Loucy (cell line): ENCODE measurements around the gene ARMC9.

ENCODE experiments used
- H2AFZ ChIP-seq: fragments of 200-600 bp; sonication (generic); 2 replicates; pipeline ENCODE4 v1.6.0; 2016; ENCODE audit warnings: antibody characterized with exemption, mild to moderate bottlenecking, low read length, moderate library complexity
- H3F3A ChIP-seq: fragments of 200-600 bp; 2 replicates; pipeline ENCODE4 v1.6.0; 2016; ENCODE audit warnings: antibody characterized with exemption, low read depth, mild to moderate bottlenecking
- H3K27me3 ChIP-seq: fragments of 200-600 bp; sonication (generic); 2 replicates; pipeline ENCODE4 v1.6.1; 2014; ENCODE audit warnings: low read length, mild to moderate bottlenecking; ENCODE audit not compliant: insufficient read depth, poor library complexity, severe bottlenecking
- H3K36me3 ChIP-seq: fragments of 200-600 bp; sonication (generic); 2 replicates; pipeline ENCODE4 v1.6.1; 2016; ENCODE audit warnings: low read length; ENCODE audit not compliant: insufficient read depth
- H3K4me1 ChIP-seq: fragments of 200-600 bp; sonication (generic); 2 replicates; pipeline ENCODE4 v1.5.1; 2014; ENCODE audit warnings: low read length, mild to moderate bottlenecking; ENCODE audit not compliant: insufficient read depth, poor library complexity, severe bottlenecking
- H3K4me2 ChIP-seq: fragments of 200-600 bp; sonication (generic); 2 replicates; pipeline ENCODE4 v1.6.0; 2014; ENCODE audit warnings: antibody characterized with exemption, low read length, low read depth, mild to moderate bottlenecking; ENCODE audit not compliant: poor library complexity, severe bottlenecking
- H3K4me3 ChIP-seq: fragments of 200-600 bp; sonication (generic); 2 replicates; pipeline ENCODE4 v1.5.1; 2014; ENCODE audit warnings: low read length, mild to moderate bottlenecking, mixed read lengths; ENCODE audit not compliant: poor library complexity, severe bottlenecking
- H3K79me2 ChIP-seq: fragments of 200-600 bp; sonication (generic); 2 replicates; pipeline ENCODE4 v1.6.1; 2014; ENCODE audit warnings: low read length; ENCODE audit not compliant: insufficient read depth
- H3K9ac ChIP-seq: fragments of 200-600 bp; sonication (generic); 2 replicates; pipeline ENCODE4 v1.6.0; 2014; ENCODE audit warnings: mild to moderate bottlenecking, low read depth, low read length, moderate library complexity; ENCODE audit not compliant: poor library complexity, severe bottlenecking
- H3K9me2 ChIP-seq: fragments of 200-600 bp; sonication (generic); replicated peaks from 2 replicates; pipeline ENCODE4 v1.6.1; 2016; ENCODE audit warnings: low read depth, low read length, mixed read lengths
- H3K9me3 ChIP-seq: fragments of 200-600 bp; sonication (generic); 2 replicates; pipeline ENCODE4 v1.6.1; 2014; ENCODE audit warnings: mild to moderate bottlenecking, antibody characterized with exemption, low read length, low read depth; ENCODE audit not compliant: insufficient read depth
- H4K20me1 ChIP-seq: fragments of 200-600 bp; sonication (generic); 2 replicates; pipeline ENCODE4 v1.6.0; 2014; ENCODE audit warnings: antibody characterized with exemption, low read length, mild to moderate bottlenecking; ENCODE audit not compliant: insufficient read depth, poor library complexity, severe bottlenecking
- CTCF ChIP-seq: fragments of 200-600 bp; sonication (generic); conservative IDR thresholded peaks from 2 replicates; pipeline ENCODE4 v1.5.1; 2014; ENCODE audit warnings: mild to moderate bottlenecking, antibody characterized with exemption, low read length
- EZH2phosphoT487 ChIP-seq: fragments of 200-600 bp; IDR thresholded peaks from 2 replicates; pipeline ENCODE4 v1.6.1; 2018; ENCODE audit warnings: antibody characterized with exemption, mild to moderate bottlenecking, moderate library complexity, borderline replicate concordance

The ARMC9 gene

GRCh38 chr2:231411831-231412617 lies 213.6 kb downstream of the ARMC9 start:
- H3K4me2 ChIP-seq = no peak overlapping the region
- H3F3A ChIP-seq = no peaks in the 10 kb centered on the region
- H3K36me3 ChIP-seq = no peaks in the 10 kb centered on the region
- no peaks in the 10 kb centered on the region for H3K27me3 ChIP-seq
- H3K4me1 ChIP-seq = peaks cover under 1% of the 10 kb centered on the region
- peaks cover 9% of the 10 kb centered on the region; the same call in 1 of the 2 replicates for H3K9me3 ChIP-seq
- H2AFZ ChIP-seq = no peak overlapping the region
- no peak overlapping the region for H3K4me3 ChIP-seq
- TF ChIP-seq EZH2phosphoT487 (no peak), CTCF (no peak; the same call in 1 of the 2 replicates)
- H3K79me2 ChIP-seq = no peaks in the 10 kb centered on the region
- H3K9me2 ChIP-seq = no peaks in the 10 kb centered on the region
- H3K9ac ChIP-seq = no peak overlapping the region
- no peaks in the 10 kb centered on the region for H4K20me1 ChIP-seq

- Histone ChIP-seq H2AFZ (no peak overlapping the region), H4K20me1 (no peaks in the 10 kb centered on the region), H3K9me2 (no peaks in the 10 kb centered on the region), H3K4me3 (no peak overlapping the region), H3K27me3 (no peaks in the 10 kb centered on the region), H3F3A (no peaks in the 10 kb centered on the region), H3K4me1 (no peaks in the 10 kb centered on the region), H3K4me2 (no peak overlapping the region), H3K9ac (no peak overlapping the region), H3K79me2 (no peaks in the 10 kb centered on the region), H3K9me3 (peaks cover 9% of the 10 kb centered on the region; the same call in 1 of the 2 replicates), H3K36me3 (no peaks in the 10 kb centered on the region)
- TF ChIP-seq EZH2phosphoT487 (no peak), CTCF (no peak)
Observed at GRCh38 chr2:231412618-231412963, 214.2 kb downstream of the ARMC9 start.

DNA sequence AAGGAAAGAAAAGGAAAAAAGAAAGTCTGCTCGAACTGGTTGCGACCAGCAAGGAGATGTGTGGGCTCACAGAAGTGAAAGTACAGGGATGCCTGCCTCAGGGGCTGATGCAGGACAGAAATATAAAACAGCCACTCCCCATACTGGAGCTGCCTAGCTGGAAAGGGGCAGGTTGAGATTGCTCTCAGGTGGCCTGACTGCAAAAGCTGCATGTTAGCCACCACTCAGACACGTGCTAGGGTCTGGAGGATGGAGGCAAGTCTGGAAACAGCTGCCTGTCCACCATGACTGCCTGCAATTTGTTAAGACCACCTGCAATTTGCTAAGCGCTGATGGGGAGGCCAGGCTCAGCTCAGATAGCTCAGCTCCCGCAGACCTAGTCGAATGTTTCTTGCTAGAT lies 215.0 kb downstream of the ARMC9 start:
- no peaks in the 10 kb centered on the region for H3K4me1 ChIP-seq
- TF ChIP-seq EZH2phosphoT487 = no peak
- no peak for TF ChIP-seq CTCF
- H3K27me3 ChIP-seq = no peaks in the 10 kb centered on the region
- H2AFZ ChIP-seq = no peak overlapping the region
- no peaks in the 10 kb centered on the region for H4K20me1 ChIP-seq
- no peaks in the 10 kb centered on the region for H3K9me2 ChIP-seq
- H3K36me3 ChIP-seq = no peaks in the 10 kb centered on the region
- no peak overlapping the region for H3K4me3 ChIP-seq
- H3K9me3 ChIP-seq = peaks cover 9% of the 10 kb centered on the region; the same call in 1 of the 2 replicates
- H3F3A ChIP-seq = no peaks in the 10 kb centered on the region
- no peak overlapping the region for H3K4me2 ChIP-seq
- H3K79me2 ChIP-seq = no peaks in the 10 kb centered on the region
- H3K9ac ChIP-seq = no peak overlapping the region
